Measurements from ENCODE around the gene DNAH17.

The DNAH17 gene

DNA sequence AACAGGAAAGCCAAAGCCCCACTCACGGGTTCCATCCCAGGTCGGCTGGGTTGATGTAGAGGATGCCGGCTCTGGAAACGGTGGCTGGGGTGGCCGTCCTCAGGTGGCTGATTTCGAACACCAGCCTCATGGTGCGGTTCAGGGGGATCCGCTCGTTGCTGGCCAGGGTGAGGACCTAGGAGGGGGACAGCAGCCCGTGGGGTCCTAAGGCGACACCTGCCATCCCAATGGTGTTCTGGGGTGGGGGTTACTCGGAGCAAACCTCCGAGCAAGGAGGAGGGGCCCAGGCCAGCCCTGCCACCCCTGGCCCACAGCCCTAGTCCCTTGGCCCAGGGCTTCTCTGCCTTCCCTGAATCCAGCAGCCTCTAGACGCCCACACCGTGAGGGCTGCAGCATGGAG, 86.5 kb downstream of the DNAH17 start:
- H3K9ac ChIP-seq (ENCODE audit: low read depth, low read length), result no peak overlapping the region
- H3K4me3 ChIP-seq (ENCODE audit: low read depth, low read length), result no peak overlapping the region
- no peaks in the 10 kb centered on the region for H3K4me1 ChIP-seq (ENCODE audit: control insufficient read depth, insufficient read depth, low read length)
- no peak overlapping the region for H3K27ac ChIP-seq (ENCODE audit: low read depth, low read length)
- no peaks in the 10 kb centered on the region for H3K27me3 ChIP-seq (ENCODE audit: control insufficient read depth, insufficient read depth, low read length)
- H3K36me3 ChIP-seq (ENCODE audit: control insufficient read depth, insufficient read depth, low read length), result no peaks in the 10 kb centered on the region
- no peaks in the 10 kb centered on the region for H3K9me3 ChIP-seq (ENCODE audit: control insufficient read depth, insufficient read depth, low read length)

DNA sequence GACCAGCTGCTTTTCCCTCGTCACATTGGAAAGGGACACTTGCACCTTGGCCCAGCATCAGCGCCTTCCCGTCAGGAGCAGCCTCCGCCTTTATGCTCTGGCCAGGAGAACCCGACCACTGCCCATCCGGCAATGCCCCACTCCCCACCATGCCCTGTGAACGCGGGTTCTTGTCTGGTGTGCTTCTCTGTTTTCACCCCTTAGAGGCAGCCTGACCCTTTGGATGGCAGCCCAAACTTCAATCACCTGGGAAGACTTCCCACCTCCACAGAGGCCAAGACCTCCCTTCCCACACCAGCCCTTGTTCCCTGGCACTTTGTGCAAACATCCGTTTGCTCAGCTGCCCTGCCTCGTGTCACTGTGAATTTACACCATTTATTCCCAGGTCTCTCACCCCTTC, 87.0 kb downstream of the DNAH17 start:
- Histone ChIP-seq H3K9me3 (ENCODE audit: control insufficient read depth, insufficient read depth, low read length) (no peaks in the 10 kb centered on the region), H3K27me3 (ENCODE audit: control insufficient read depth, insufficient read depth, low read length) (no peaks in the 10 kb centered on the region), H3K9ac (ENCODE audit: low read depth, low read length) (no peak overlapping the region), H3K36me3 (ENCODE audit: control insufficient read depth, insufficient read depth, low read length) (no peaks in the 10 kb centered on the region), H3K4me3 (ENCODE audit: low read depth, low read length) (no peak overlapping the region), H3K27ac (ENCODE audit: low read depth, low read length) (no peak overlapping the region), H3K4me1 (ENCODE audit: control insufficient read depth, insufficient read depth, low read length) (no peaks in the 10 kb centered on the region)

DNA sequence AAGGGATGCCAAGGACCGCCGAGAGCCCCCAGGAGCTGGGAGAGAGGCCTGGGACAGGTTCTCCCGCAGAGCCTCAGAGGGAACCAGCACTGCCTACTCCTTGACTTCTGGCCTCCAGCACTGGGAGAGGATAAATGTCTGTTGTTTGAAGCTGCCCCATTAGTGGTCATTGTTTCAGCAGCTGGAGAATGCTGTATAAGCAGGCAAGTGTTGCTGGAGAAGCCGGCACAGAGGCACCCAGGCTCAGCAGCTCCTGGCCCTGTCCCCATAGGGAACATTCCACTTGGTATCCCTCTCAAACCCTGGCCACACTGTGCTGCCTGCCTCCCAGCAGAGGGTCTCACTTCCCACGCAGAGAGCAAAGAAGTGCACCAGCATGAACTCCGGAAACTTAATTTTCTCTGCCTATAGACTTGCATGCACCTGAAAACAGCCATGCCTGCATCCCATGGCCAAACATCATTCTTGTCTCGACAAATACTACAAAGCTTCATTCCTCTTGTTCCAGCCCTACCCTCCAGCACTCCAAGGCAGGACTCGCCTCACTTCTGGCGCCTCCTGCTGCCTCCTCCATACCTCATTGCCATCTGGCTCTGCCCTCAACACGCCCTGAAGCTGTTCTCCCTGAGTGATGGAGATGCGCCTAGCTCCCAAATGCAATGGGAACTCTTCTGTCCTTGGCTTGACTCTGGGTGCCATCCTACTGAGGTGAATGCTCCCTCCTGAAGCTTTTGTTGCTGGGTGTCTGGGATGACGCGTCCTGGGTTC, 88.1 kb downstream of the DNAH17 start:
- peaks cover 4% of the 10 kb centered on the region for H3K4me1 ChIP-seq (ENCODE audit: control insufficient read depth, insufficient read depth, low read length)
- H3K9me3 ChIP-seq (ENCODE audit: control insufficient read depth, insufficient read depth, low read length), result no peaks in the 10 kb centered on the region
- H3K4me3 ChIP-seq (ENCODE audit: low read depth, low read length), result no peak overlapping the region
- no peaks in the 10 kb centered on the region for H3K36me3 ChIP-seq (ENCODE audit: control insufficient read depth, insufficient read depth, low read length)
- no peaks in the 10 kb centered on the region for H3K27me3 ChIP-seq (ENCODE audit: control insufficient read depth, insufficient read depth, low read length)
- no peak overlapping the region for H3K9ac ChIP-seq (ENCODE audit: low read depth, low read length)
- H3K27ac ChIP-seq (ENCODE audit: low read depth, low read length), result no peak overlapping the region

DNA sequence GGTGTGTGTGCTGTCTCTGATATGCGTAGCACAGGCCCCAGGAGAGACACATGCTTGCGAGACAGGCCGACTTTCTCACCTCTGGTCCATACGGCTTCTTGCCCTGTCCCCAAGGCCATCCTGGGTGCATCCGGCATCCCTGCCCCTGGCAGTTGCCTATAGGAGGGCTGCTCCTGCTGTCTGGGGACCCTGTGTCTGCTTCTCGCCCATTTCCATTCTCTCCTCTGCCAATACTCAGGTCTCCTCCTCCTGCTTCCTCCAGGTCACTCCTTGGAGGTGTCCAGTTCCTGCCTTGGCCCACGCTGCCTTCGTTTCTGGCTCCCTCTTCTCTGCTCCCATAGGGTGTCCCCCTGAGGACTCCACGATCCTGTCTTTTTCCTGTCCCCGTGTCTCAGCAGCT, 89.0 kb downstream of the DNAH17 start:
- no peaks in the 10 kb centered on the region for H3K9me3 ChIP-seq (ENCODE audit: control insufficient read depth, insufficient read depth, low read length)
- peaks cover 4% of the 10 kb centered on the region for H3K4me1 ChIP-seq (ENCODE audit: control insufficient read depth, insufficient read depth, low read length)
- no peak overlapping the region for H3K27ac ChIP-seq (ENCODE audit: low read depth, low read length)
- no peaks in the 10 kb centered on the region for H3K36me3 ChIP-seq (ENCODE audit: control insufficient read depth, insufficient read depth, low read length)
- no peak overlapping the region for H3K4me3 ChIP-seq (ENCODE audit: low read depth, low read length)
- H3K9ac ChIP-seq (ENCODE audit: low read depth, low read length), result no peak overlapping the region
- H3K27me3 ChIP-seq (ENCODE audit: control insufficient read depth, insufficient read depth, low read length), result no peaks in the 10 kb centered on the region

DNA sequence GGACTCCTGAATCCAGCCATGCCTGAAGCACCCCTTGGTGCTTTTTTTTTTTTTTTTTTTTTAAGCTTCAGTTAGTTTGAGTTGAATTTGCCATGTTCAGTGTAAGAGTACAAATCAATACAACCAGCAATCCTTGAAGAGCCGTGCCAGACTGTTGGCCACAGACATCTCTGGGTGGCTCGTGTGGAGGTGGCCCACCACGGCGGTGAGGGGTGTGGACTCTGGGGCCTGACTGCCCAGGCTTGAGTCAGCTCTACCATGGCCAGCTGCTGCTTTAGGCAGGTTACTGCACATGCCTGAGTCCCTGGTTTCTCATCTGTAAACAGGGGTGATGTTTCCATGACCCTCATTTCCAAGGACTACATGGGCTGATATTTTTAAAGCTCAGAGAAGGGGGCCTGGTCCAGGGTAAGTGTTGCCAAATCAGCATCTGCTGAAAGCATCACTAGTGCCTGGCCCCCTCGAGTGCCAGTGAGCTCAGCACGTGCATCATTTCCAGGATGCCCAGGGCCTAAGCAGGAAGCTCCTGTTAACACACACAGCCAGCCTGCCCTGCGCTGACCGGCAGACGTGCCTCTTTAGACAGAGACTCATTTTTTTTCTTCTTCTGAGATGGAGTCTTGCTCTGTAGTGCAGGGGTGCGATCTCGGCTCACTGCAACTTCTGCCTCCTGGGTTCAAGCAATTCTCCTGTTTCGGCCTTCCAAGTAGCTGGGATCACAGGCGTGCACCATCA, 90.1 kb downstream of the DNAH17 start:
- H3K9me3 ChIP-seq (ENCODE audit: control insufficient read depth, insufficient read depth, low read length), result no peaks in the 10 kb centered on the region

DNA sequence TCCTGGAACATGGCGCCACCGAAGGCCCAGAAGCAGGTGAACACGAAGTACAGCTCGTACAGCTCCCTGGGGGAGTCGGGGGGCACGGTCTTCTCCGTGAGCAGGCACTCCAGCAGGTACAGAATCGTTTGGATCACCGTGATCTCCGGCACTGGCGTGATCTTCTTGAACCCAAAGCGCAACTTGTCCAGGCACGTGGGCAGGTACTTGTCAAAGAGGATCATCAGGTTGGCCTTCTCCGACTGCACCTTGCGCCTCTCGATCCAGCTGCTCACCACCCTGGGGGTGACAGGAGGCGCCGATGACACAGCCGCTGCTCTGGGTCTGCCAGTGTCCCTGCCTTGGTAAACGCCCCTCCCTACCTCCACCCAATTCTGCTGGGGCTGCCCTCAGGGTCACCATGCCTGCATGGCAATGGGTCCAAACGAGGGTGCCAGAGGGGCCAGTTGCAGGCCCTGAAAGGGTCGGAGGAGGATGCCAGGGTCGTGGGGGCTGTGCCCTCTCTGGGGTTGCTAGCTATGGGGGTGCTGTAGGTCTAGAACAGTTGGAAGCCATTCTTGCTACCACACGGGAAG, 90.9 kb downstream of the DNAH17 start:
- Histone ChIP-seq H3K9me3 (ENCODE audit: control insufficient read depth, insufficient read depth, low read length) (no peaks in the 10 kb centered on the region), H3K27me3 (ENCODE audit: control insufficient read depth, insufficient read depth, low read length) (no peaks in the 10 kb centered on the region), H3K4me1 (ENCODE audit: control insufficient read depth, insufficient read depth, low read length) (peaks cover 4% of the 10 kb centered on the region), H3K27ac (ENCODE audit: low read depth, low read length) (no peak overlapping the region), H3K9ac (ENCODE audit: low read depth, low read length) (no peak overlapping the region), H3K36me3 (ENCODE audit: control insufficient read depth, insufficient read depth, low read length) (no peaks in the 10 kb centered on the region), H3K4me3 (ENCODE audit: low read depth, low read length) (no peak overlapping the region)

More for the DNA sequence above, 90.1 kb downstream of the DNAH17 start:
- Histone ChIP-seq H3K36me3 (ENCODE audit: control insufficient read depth, insufficient read depth, low read length) (no peaks in the 10 kb centered on the region), H3K27ac (ENCODE audit: low read depth, low read length) (no peak overlapping the region), H3K27me3 (ENCODE audit: control insufficient read depth, insufficient read depth, low read length) (no peaks in the 10 kb centered on the region), H3K4me1 (ENCODE audit: control insufficient read depth, insufficient read depth, low read length) (peaks cover 4% of the 10 kb centered on the region), H3K4me3 (ENCODE audit: low read depth, low read length) (no peak overlapping the region), H3K9ac (ENCODE audit: low read depth, low read length) (no peak overlapping the region)

DNA sequence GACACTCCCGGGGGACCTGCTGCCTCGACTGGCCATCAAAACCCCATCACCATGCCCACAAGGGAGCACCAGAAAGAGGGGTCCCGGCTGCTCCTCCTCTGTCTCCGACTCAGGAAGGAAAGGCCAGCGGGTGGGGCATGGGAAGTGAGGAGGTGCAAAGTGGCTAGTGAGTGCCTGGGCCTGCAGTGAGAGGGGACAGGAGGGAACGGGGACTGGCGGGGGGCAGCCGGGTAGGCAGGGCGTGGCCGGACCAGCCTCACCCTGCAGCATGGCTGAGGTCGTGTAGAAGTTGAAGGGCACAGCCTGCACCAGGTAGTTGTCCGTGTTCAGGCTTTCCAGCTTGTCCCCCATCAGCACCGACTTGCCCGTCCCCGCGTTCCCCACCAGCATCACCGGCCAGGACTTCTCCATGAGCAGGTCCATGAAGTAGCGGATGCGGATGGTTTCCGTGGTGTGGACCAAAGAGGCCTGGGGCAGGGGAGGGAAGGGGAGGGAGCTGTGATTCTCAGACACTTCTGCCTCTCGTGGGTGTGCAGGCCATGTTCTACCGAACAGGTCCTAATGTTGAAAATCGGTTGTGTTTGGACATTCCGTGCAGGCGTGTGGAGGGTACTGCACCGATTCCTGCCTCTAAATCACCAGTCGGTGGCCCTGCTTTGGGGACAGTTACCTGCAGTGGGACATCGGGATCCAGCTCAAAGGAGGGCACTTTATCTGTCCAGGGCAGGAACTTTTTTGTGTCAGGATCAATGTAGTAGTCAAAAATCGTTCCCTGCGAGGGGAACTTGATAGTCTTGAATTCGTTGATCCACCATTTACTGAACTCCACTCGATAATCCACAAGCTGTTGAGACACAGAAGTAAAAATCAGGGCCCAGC, 91.7 kb downstream of the DNAH17 start:
- H3K27me3 ChIP-seq (ENCODE audit: control insufficient read depth, insufficient read depth, low read length), result no peaks in the 10 kb centered on the region
- H3K9me3 ChIP-seq (ENCODE audit: control insufficient read depth, insufficient read depth, low read length), result no peaks in the 10 kb centered on the region
- peaks cover 4% of the 10 kb centered on the region for H3K4me1 ChIP-seq (ENCODE audit: control insufficient read depth, insufficient read depth, low read length)
- no peak overlapping the region for H3K9ac ChIP-seq (ENCODE audit: low read depth, low read length)
- H3K27ac ChIP-seq (ENCODE audit: low read depth, low read length), result no peak overlapping the region
- H3K4me3 ChIP-seq (ENCODE audit: low read depth, low read length), result peak overlapping the region; percentile 84
- no peaks in the 10 kb centered on the region for H3K36me3 ChIP-seq (ENCODE audit: control insufficient read depth, insufficient read depth, low read length)

DNA sequence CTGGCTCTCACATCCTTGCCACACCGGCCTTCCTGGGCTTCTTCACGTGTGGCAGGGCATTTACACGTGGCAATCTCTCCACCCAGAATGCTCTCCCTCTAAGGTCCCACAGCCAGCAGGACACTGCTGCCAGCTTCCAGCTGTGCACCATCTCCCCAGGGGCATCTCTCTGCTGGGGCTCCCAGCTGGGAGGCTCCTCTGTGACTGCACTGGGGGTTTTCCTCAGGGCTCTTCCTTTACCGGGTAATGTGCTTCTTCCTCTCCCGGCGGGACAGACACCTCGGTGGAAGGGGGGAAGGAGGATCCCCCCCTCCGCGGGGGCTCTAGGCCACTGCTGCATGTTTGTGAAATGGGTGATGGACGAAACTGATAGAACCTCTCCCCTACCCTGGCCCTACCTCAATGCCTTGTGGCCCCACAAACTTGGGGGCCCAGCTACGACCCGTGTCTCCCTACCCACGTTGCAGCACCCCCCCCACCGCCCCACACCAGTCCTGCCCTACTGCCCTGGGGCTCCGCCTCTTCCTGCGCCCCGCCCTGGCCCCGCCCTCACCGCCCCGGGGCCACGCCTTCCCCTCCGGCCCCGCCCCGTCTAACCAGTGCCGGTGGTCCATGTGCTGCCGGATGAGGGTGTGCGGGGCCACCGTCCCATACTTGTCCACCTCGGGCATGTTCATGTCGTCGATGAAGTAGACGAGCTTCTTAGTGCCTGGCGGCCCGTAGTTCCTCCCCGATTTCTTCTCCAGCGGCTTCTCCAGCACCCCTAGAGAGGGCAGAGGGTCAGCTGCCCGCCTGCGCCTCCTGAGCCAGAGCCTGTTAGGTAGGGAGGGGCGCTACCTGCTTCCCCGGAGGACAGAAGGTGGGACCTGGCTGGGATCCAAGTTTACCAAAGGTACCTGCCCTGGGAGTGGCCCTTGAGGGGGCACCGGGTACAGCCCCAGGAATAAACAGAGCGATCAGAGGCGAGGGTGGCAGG, 92.6 kb downstream of the DNAH17 start:
- no peaks in the 10 kb centered on the region for H3K36me3 ChIP-seq (ENCODE audit: control insufficient read depth, insufficient read depth, low read length)
- H3K4me3 ChIP-seq (ENCODE audit: low read depth, low read length), result peak overlapping the region; percentile 84
- peaks cover 4% of the 10 kb centered on the region for H3K4me1 ChIP-seq (ENCODE audit: control insufficient read depth, insufficient read depth, low read length)
- no peaks in the 10 kb centered on the region for H3K27me3 ChIP-seq (ENCODE audit: control insufficient read depth, insufficient read depth, low read length)
- H3K9me3 ChIP-seq (ENCODE audit: control insufficient read depth, insufficient read depth, low read length), result no peaks in the 10 kb centered on the region
- H3K27ac ChIP-seq (ENCODE audit: low read depth, low read length), result no peak overlapping the region
- H3K9ac ChIP-seq (ENCODE audit: low read depth, low read length), result no peak overlapping the region

DNA sequence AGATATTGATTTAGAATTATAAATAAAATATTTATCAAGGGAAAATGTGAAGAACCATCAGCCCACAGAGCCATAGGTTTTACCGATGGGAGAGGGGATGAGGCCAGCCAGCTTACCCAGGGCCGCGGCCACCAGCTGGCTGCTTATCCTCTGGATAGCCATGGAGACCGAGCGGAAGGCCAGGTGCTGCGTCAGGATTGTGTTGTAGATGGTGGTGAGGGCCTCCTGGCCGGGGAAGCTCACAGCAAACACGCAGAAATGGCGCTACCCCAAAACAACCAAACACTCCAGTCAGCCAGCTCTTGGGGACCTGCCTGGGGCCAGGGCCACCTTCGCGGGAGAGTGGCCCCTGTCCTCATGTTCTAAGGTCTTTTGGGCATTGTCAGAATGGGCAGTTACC, 97.8 kb downstream of the DNAH17 start:
- Histone ChIP-seq H3K9ac (ENCODE audit: low read depth, low read length) (no peak overlapping the region), H3K4me1 (ENCODE audit: control insufficient read depth, insufficient read depth, low read length) (peaks cover 4% of the 10 kb centered on the region), H3K27me3 (ENCODE audit: control insufficient read depth, insufficient read depth, low read length) (no peaks in the 10 kb centered on the region), H3K36me3 (ENCODE audit: control insufficient read depth, insufficient read depth, low read length) (no peaks in the 10 kb centered on the region), H3K9me3 (ENCODE audit: control insufficient read depth, insufficient read depth, low read length) (no peaks in the 10 kb centered on the region), H3K4me3 (ENCODE audit: low read depth, low read length) (no peak overlapping the region), H3K27ac (ENCODE audit: low read depth, low read length) (no peak overlapping the region)

DNA sequence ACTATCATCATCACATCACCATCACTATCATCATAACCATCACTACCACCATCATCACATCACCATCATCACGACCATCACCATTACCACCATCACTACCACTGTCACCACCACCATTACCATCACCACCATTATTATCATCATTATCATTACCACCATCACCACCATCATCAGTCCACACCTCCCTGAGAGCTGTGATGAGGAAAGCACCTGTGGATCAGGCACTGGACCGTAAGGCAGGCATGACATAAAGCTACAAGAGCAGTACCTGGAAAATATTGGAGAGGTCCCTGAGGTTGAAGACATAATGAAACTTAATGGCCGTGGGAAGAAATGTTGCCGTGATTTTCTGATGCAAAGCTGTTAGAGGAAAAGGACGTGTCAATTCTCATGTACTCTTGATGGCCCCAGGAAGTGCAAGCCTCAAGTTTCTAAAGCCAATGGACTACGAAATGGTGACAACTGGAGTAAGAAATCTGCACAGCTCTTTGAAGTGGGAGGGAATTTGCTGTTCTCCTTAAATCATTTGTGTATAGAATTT, 98.4 kb downstream of the DNAH17 start:
- no peak overlapping the region for H3K27ac ChIP-seq (ENCODE audit: low read depth, low read length)
- H3K27me3 ChIP-seq (ENCODE audit: control insufficient read depth, insufficient read depth, low read length), result no peaks in the 10 kb centered on the region
- H3K4me1 ChIP-seq (ENCODE audit: control insufficient read depth, insufficient read depth, low read length), result no peaks in the 10 kb centered on the region
- no peak overlapping the region for H3K9ac ChIP-seq (ENCODE audit: low read depth, low read length)
- no peaks in the 10 kb centered on the region for H3K36me3 ChIP-seq (ENCODE audit: control insufficient read depth, insufficient read depth, low read length)
- no peaks in the 10 kb centered on the region for H3K9me3 ChIP-seq (ENCODE audit: control insufficient read depth, insufficient read depth, low read length)
- no peak overlapping the region for H3K4me3 ChIP-seq (ENCODE audit: low read depth, low read length)
